ENCODE data around the gene ATG3. TPM values are rescaled to one million over a fixed set of nuclear protein-coding genes. Genes with fewer than 3 reads are reported as not detected.
"Not testable (repeated sequence)": the region's sequence is repeated elsewhere in the genome, so short reads cannot be mapped to it uniquely, and the experiment has no call there.

Gene ATG3
- total and polyA plus RNA-seq, 9 of the 15 experiments (the other 6 are each of a cell fraction or from before 2014, with no cell fraction given): 48.7 to 107 (median 64.7) TPM

GRCh38 chr3:112564940-112565305 is 3.2 kb upstream of the ATG3 start:
- Histone ChIP-seq H2AFZ (ENCODE audit: low read depth, low read length) (no peak overlapping the region), H3K4me3 (no peak overlapping the region), H3K9ac (ENCODE audit: insufficient read depth in 1 of 2, low read depth in 2 of 2, low read length in 2 of 2) (no peak overlapping the region), H3K9me3 (replicated peaks; ENCODE audit: control insufficient read depth, insufficient read depth, low read depth, low read length) (no peaks in the 10 kb centered on the region), H4K20me1 (replicated peaks; ENCODE audit: control insufficient read depth, insufficient read depth, low read length) (no peaks in the 10 kb centered on the region), H3K9me1 (ENCODE audit: control insufficient read depth, insufficient read depth, low read length) (no peaks in the 10 kb centered on the region), H3K4me1 (replicated peaks in 1 of 2; ENCODE audit: control insufficient read depth in 2 of 2, insufficient read depth in 2 of 2, low read length in 2 of 2) (peaks cover 0 to 5% of the 10 kb centered on the region in 2 experiments; a peak in 3 of 5 replicates), H3K27ac (ENCODE audit: extremely low read depth, low read depth, low read length) (no peak overlapping the region), H3K79me2 (ENCODE audit: control insufficient read depth, insufficient read depth, low read length) (peaks cover 21% of the 10 kb centered on the region), H3K4me2 (ENCODE audit: insufficient read depth, low read length) (no peak overlapping the region), H3K27me3 (ENCODE audit: control insufficient read depth in 2 of 2, insufficient read depth in 2 of 2, low read length in 2 of 2) (no peaks in the 10 kb centered on the region), H3K36me3 (ENCODE audit: control insufficient read depth, insufficient read depth, low read length) (no peaks in the 10 kb centered on the region)
- intact Hi-C loops (cut with micrococcal nuclease): no loop called here
- no TSS peak for BruUV-seq (replicated peaks)
- no peak for TF ChIP-seq IFI16 (CRISPR knock-in tag; IDR thresholded peaks at IDR 0.05)
- no peak for ATAC-seq
- POLR2A ChIA-PET: no interaction called here
- CTCF ChIA-PET (ENCODE audit: low intra/inter-chr PET ratio): no interaction called here
- no peak for FAIRE-seq
- DNase-seq (ENCODE audit: extremely low read depth in 1 of 4, low spot score in 3 of 4): no peak
- in situ Hi-C loops (cut with MboI): no loop called here

- WGBS (ENCODE audit: insufficient coverage, low coverage, missing lambda C conversion rate): 64% methylated on average over 8 of the region's 15 CpGs
- H3K9me3 ChIP-seq (replicated peaks; ENCODE audit: control insufficient read depth, insufficient read depth, low read depth, low read length); H3K4me3 ChIP-seq; H3K9ac ChIP-seq (ENCODE audit: insufficient read depth in 1 of 2, low read depth in 2 of 2, low read length in 2 of 2); BruUV-seq (replicated peaks); ATAC-seq; POLR2A ChIA-PET; H3K4me1 ChIP-seq (replicated peaks in 1 of 2; ENCODE audit: control insufficient read depth in 2 of 2, insufficient read depth in 2 of 2, low read length in 2 of 2); H3K36me3 ChIP-seq (ENCODE audit: control insufficient read depth, insufficient read depth, low read length); CTCF ChIA-PET (ENCODE audit: low intra/inter-chr PET ratio); FAIRE-seq; DNase-seq (ENCODE audit: extremely low read depth in 1 of 4, low spot score in 3 of 4); H3K27ac ChIP-seq (ENCODE audit: extremely low read depth, low read depth, low read length); H3K27me3 ChIP-seq (ENCODE audit: control insufficient read depth in 2 of 2, insufficient read depth in 2 of 2, low read length in 2 of 2); H3K9me1 ChIP-seq (ENCODE audit: control insufficient read depth, insufficient read depth, low read length); H4K20me1 ChIP-seq (replicated peaks; ENCODE audit: control insufficient read depth, insufficient read depth, low read length); intact Hi-C loops (cut with micrococcal nuclease); H2AFZ ChIP-seq (ENCODE audit: low read depth, low read length); in situ Hi-C loops (cut with MboI); H3K4me2 ChIP-seq (ENCODE audit: insufficient read depth, low read length): not testable (repeated sequence)
- H3K79me2 ChIP-seq (ENCODE audit: control insufficient read depth, insufficient read depth, low read length): peaks cover 26% of the 10 kb centered on the region
These were observed 2.6 kb upstream of the ATG3 start for GRCh38 chr3:112564247-112564939.
